ENCODE measurements around the gene SRPX. TPM values are rescaled to one million over a fixed set of nuclear protein-coding genes. Genes with fewer than 3 reads are reported as not detected.

SRPX gene
- polyA plus RNA-seq, 4 donors = 11.7 to 92.1 (median 24.1) TPM

Other genes with a start within 250 kb of the SRPX start
- gene SYTL5, start 214.3 kb downstream of the SRPX start, polyA plus RNA-seq (ENCODE audit: insufficient read length in 4 of 4) = 1 to 10 TPM in 3 of 4 donors, under 1 TPM in 1; 0.26 to 3.9 (median 2.7) TPM
- 10 to 100 TPM in 3 of 4 donors, 1 to 10 TPM in 1; 8.1 to 18.5 (median 14.7) TPM for gene RPGR, start 106.6 kb upstream of the SRPX start, polyA plus RNA-seq (ENCODE audit: insufficient read length in 4 of 4)
- under 1 TPM in 3 of 4 donors, not detected in 1; 0.10 to 0.50 (median 0.24) TPM for gene OTC, start 131.7 kb upstream of the SRPX start, polyA plus RNA-seq (ENCODE audit: insufficient read length in 4 of 4)